Neural progenitor cell (in vitro differentiated cells): ENCODE data around the gene TSPAN15. TPM values are rescaled to one million over a fixed set of nuclear protein-coding genes. Genes with fewer than 3 reads are reported as not detected.

ENCODE experiments used
- DNase-seq: peaks from one replicate; pipeline ENCODE4 v3.0.0-alpha.2; 2016; ENCODE audit warnings: low spot score
- H2AFZ ChIP-seq: fragments of 200-600 bp; sonication (generic); replicated peaks from 2 replicates; pipeline ENCODE4 v1.6.1; 2016; ENCODE audit warnings: antibody characterized with exemption
- H3F3A ChIP-seq: fragments of 200-600 bp; sonication (generic); 2 replicates; pipeline ENCODE4 v1.6.1; 2016; ENCODE audit warnings: antibody characterized with exemption, low read depth
- H3K27ac ChIP-seq: fragments of 200-600 bp; sonication (generic); 2 replicates; pipeline ENCODE4 v1.5.1; 2016; ENCODE audit warnings: mild to moderate bottlenecking
- H3K27me3 ChIP-seq: fragments of 200-600 bp; sonication (generic); 2 replicates; pipeline ENCODE4 v1.6.1; 2016; ENCODE audit warnings: mild to moderate bottlenecking, moderate library complexity
- H3K36me3 ChIP-seq: fragments of 200-600 bp; sonication (generic); 2 replicates; pipeline ENCODE4 v1.5.1; 2016
- H3K4me1 ChIP-seq: fragments of 200-600 bp; sonication (generic); 2 replicates; pipeline ENCODE4 v1.6.1; 2016; ENCODE audit warnings: mixed run types
- H3K4me2 ChIP-seq: fragments of 200-600 bp; sonication (generic); 2 replicates; pipeline ENCODE4 v1.6.1; 2016
- H3K4me3 ChIP-seq: fragments of 200-600 bp; sonication (generic); 2 replicates; pipeline ENCODE4 v1.5.1; 2016
- H3K79me2 ChIP-seq: fragments of 200-600 bp; sonication (generic); 2 replicates; pipeline ENCODE4 v1.6.1; 2016; ENCODE audit warnings: low read depth
- H3K9ac ChIP-seq: fragments of 200-600 bp; sonication (generic); 2 replicates; pipeline ENCODE4 v1.6.1; 2016
- H3K9me3 ChIP-seq: fragments of 200-600 bp; sonication (generic); 2 replicates; pipeline ENCODE4 v1.5.1; 2016; ENCODE audit warnings: low read depth
- H4K20me1 ChIP-seq: fragments of 200-600 bp; sonication (generic); 2 replicates; pipeline ENCODE4 v1.6.1; 2016; ENCODE audit warnings: low read depth
- H3K27ac Mint-ChIP-seq: 3 replicates; pipeline ENCODE4 v1.8.0; 2021; ENCODE audit warnings: mixed read lengths
- H3K27me3 Mint-ChIP-seq: 2 replicates; pipeline ENCODE4 v1.8.0; 2022; ENCODE audit warnings: low read depth, mild to moderate bottlenecking, inconsistent platforms, moderate library complexity, mixed read lengths; ENCODE audit not compliant: insufficient read depth
- H3K36me3 Mint-ChIP-seq: 3 replicates; pipeline ENCODE4 v1.8.0; 2021; ENCODE audit warnings: mixed read lengths
- H3K4me1 Mint-ChIP-seq: 3 replicates; pipeline ENCODE4 v1.8.0; 2021; ENCODE audit warnings: mixed read lengths
- H3K4me3 Mint-ChIP-seq: 3 replicates; pipeline ENCODE4 v1.8.0; 2021; ENCODE audit warnings: mild to moderate bottlenecking, moderate library complexity, mixed read lengths
- H3K9me3 Mint-ChIP-seq: 3 replicates; pipeline ENCODE4 v1.8.0; 2020; ENCODE audit warnings: mixed read lengths
- CTCF ChIP-seq: fragments of 200-600 bp; sonication (generic); IDR thresholded peaks from 2 replicates; pipeline ENCODE4 v1.5.1; 2017; ENCODE audit warnings: antibody characterized with exemption, mild to moderate bottlenecking
- EZH2 ChIP-seq: fragments of 200-600 bp; sonication (generic); IDR thresholded peaks from 2 replicates; pipeline ENCODE4 v1.6.1; 2017; ENCODE audit warnings: antibody characterized with exemption, mild to moderate bottlenecking, moderate library complexity
- EZH2phosphoT487 ChIP-seq: fragments of 200-600 bp; sonication (generic); IDR thresholded peaks from 2 replicates; pipeline ENCODE4 v1.6.1; 2017; ENCODE audit warnings: antibody characterized with exemption
- total RNA-seq: library from RNA; depleted of rRNA; stranded (reverse); fragments of >200 nt; gene quantifications from 2 replicates; pipeline ENCODE4 v1.2.3, GENCODE V29; 2015; ENCODE audit warnings: low replicate concordance

TSPAN15 gene
- total RNA-seq, 1 donor from 2014 or later, result 6.8 TPM

- TF ChIP-seq EZH2 (no peak), EZH2phosphoT487 (no peak), CTCF (no peak)
- Histone ChIP-seq H3K27me3 (no peaks in the 10 kb centered on the region), H3K27ac (no peak overlapping the region), H3K36me3 (no peaks in the 10 kb centered on the region), H2AFZ (no peak overlapping the region), H4K20me1 (no peaks in the 10 kb centered on the region), H3K9ac (no peak overlapping the region), H3K4me2 (no peak overlapping the region), H3K79me2 (no peaks in the 10 kb centered on the region), H3K9me3 (no peaks in the 10 kb centered on the region), H3K4me1 (peaks cover 18% of the 10 kb centered on the region), H3F3A (no peaks in the 10 kb centered on the region), H3K4me3 (no peak overlapping the region)
- Mint-ChIP-seq H3K4me1 (peaks cover 38% of the 10 kb centered on the region), H3K27me3 (peaks cover 17% of the 10 kb centered on the region), H3K36me3 (no peaks in the 10 kb centered on the region), H3K9me3 (no peaks in the 10 kb centered on the region), H3K4me3 (no peak overlapping the region), H3K27ac (peak overlapping the region; percentile 66)
- no peak for DNase-seq
These were observed 15.4 kb downstream of the TSPAN15 start for GRCh38 chr10:69466689-69467088.

GRCh38 chr10:69467928-69468750 is 16.9 kb downstream of the TSPAN15 start:
- peaks cover 36% of the 10 kb centered on the region for H3K4me1 Mint-ChIP-seq
- no peak overlapping the region for H3K4me3 ChIP-seq
- H3F3A ChIP-seq, result no peaks in the 10 kb centered on the region
- no peaks in the 10 kb centered on the region for H3K27me3 ChIP-seq
- H4K20me1 ChIP-seq, result no peaks in the 10 kb centered on the region
- H3K9ac ChIP-seq, result no peak overlapping the region
- H3K79me2 ChIP-seq, result no peaks in the 10 kb centered on the region
- no peak overlapping the region for H2AFZ ChIP-seq
- H3K36me3 Mint-ChIP-seq, result no peaks in the 10 kb centered on the region
- TF ChIP-seq EZH2phosphoT487 (no peak), CTCF (no peak), EZH2 (no peak)
- no peak overlapping the region for H3K4me3 Mint-ChIP-seq
- H3K4me2 ChIP-seq, result peak overlapping the region; percentile 45
- no peaks in the 10 kb centered on the region for H3K9me3 ChIP-seq
- H3K4me1 ChIP-seq, result peaks cover 18% of the 10 kb centered on the region
- H3K9me3 Mint-ChIP-seq, result no peaks in the 10 kb centered on the region
- no peaks in the 10 kb centered on the region for H3K36me3 ChIP-seq
- H3K27ac ChIP-seq, result no peak overlapping the region
- H3K27me3 Mint-ChIP-seq, result peaks cover 15% of the 10 kb centered on the region
- peak overlapping the region; percentile 27 for H3K27ac Mint-ChIP-seq
- DNase-seq, result peak; percentile 24

- Mint-ChIP-seq H3K4me3 (no peak overlapping the region), H3K27ac (peak overlapping the region; percentile 27), H3K9me3 (no peaks in the 10 kb centered on the region), H3K27me3 (peaks cover 12% of the 10 kb centered on the region), H3K36me3 (no peaks in the 10 kb centered on the region), H3K4me1 (peaks cover 35% of the 10 kb centered on the region)
- DNase-seq, result no peak
- peaks cover 18% of the 10 kb centered on the region for H3K4me1 ChIP-seq
- H3F3A ChIP-seq, result no peaks in the 10 kb centered on the region
- no peaks in the 10 kb centered on the region for H3K79me2 ChIP-seq
- no peak overlapping the region for H3K27ac ChIP-seq
- H2AFZ ChIP-seq, result no peak overlapping the region
- H3K4me3 ChIP-seq, result no peak overlapping the region
- H3K9ac ChIP-seq, result no peak overlapping the region
- no peaks in the 10 kb centered on the region for H3K9me3 ChIP-seq
- peak overlapping the region; percentile 45 for H3K4me2 ChIP-seq
- no peaks in the 10 kb centered on the region for H3K27me3 ChIP-seq
- H4K20me1 ChIP-seq, result no peaks in the 10 kb centered on the region
- TF ChIP-seq EZH2phosphoT487, result no peak
- TF ChIP-seq CTCF, result no peak
- no peak for TF ChIP-seq EZH2
- H3K36me3 ChIP-seq, result no peaks in the 10 kb centered on the region
These were observed 17.5 kb downstream of the TSPAN15 start for GRCh38 chr10:69468751-69469089.
